GM12872 (cell line): ENCODE data around the gene FKBP3.

Experiments used
- TF ChIP-seq, protein P1 (sequence below): IDR thresholded peaks from 3 replicates; pipeline ENCODE4 v1.5.1; 2011; ENCODE audit warnings: low read depth, mild to moderate bottlenecking, low read length, moderate library complexity; ENCODE audit not compliant: insufficient read depth

Gene FKBP3

GRCh38 chr14:45134051-45134958, at the start of gene FKBP3:
Gene FKBP3, minus strand, starts transcription at chr14:45134481. Its CDS starts 25 bp downstream, at chr14:45134456.
- TF ChIP-seq, protein P1, sequence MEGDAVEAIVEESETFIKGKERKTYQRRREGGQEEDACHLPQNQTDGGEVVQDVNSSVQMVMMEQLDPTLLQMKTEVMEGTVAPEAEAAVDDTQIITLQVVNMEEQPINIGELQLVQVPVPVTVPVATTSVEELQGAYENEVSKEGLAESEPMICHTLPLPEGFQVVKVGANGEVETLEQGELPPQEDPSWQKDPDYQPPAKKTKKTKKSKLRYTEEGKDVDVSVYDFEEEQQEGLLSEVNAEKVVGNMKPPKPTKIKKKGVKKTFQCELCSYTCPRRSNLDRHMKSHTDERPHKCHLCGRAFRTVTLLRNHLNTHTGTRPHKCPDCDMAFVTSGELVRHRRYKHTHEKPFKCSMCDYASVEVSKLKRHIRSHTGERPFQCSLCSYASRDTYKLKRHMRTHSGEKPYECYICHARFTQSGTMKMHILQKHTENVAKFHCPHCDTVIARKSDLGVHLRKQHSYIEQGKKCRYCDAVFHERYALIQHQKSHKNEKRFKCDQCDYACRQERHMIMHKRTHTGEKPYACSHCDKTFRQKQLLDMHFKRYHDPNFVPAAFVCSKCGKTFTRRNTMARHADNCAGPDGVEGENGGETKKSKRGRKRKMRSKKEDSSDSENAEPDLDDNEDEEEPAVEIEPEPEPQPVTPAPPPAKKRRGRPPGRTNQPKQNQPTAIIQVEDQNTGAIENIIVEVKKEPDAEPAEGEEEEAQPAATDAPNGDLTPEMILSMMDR, result peak; percentile 38; the same call in 2 of the 3 replicates

GRCh38 chr14:45181806-45182205, 47.5 kb upstream of the FKBP3 start:
- TF ChIP-seq, protein P1, result no peak

- TF ChIP-seq, protein P1, result no peak
Measured at GRCh38 chr14:45181329-45181728, 47.0 kb upstream of the FKBP3 start.

DNA sequence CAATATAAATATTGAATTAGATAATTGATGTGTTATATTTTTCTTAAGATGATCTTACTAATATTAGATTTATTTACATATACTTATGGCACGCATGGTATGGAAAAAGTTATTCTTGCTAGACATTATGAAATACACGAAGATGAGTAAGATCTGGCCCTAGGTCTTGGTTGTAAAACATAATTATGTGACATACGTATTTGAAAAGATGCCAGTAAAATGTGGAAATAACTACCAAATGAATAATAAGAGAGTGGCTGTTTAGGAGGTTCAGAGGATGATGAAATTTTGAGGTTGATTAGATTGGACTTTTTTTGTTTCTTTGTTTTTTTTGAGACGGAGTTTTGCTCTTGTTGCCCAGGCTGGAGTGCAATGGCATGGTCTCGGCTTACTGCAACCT, 42.8 kb upstream of the FKBP3 start:
- TF ChIP-seq, protein P1, result no peak

DNA sequence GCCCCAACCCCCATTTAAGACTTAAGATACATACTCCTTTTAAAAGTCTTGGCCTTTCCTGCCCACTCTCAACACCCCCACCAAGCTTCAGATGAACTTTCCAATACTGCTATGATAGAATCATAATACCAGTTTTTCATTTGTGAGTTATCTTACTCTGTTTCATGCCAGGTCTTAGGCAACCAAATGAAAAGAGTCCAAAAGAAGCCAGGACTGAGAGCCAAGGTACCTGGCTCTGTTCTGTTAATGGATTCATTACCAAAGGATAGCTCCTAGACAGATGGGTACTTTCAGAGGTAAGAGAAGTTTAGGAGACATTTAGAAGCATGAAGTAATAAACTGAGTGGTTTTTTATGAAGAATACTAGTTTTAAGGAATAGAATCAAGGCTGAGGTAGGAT, 35.6 kb upstream of the FKBP3 start:
- TF ChIP-seq, protein P1, result no peak

- TF ChIP-seq, protein P1, result no peak
Measured at GRCh38 chr14:45156067-45156466, 21.8 kb upstream of the FKBP3 start.

GRCh38 chr14:45150386-45150890, 16.2 kb upstream of the FKBP3 start:
- TF ChIP-seq, protein P1, result no peak
